ENCODE data around the gene MED23.

GRCh38 chr6:131597446-131597845, 30.6 kb downstream of the MED23 start:
- TF ChIP-seq CTCF (conservative IDR thresholded peaks at IDR 0.05; ENCODE audit: low read depth, low read length) (peak; percentile 42; the same call in 1 of the 2 replicates), EZH2 (IDR thresholded peaks at IDR 0.05; ENCODE audit: low read length, unreplicated experiment) (no peak)

All from PC-3 (cell line).